GM08714 (cell line): Measurements from ENCODE around the gene DCDC2B.
A peak's percentile ranks its signal among the peaks of the same experiment; 100 is the strongest.
"Not testable (repeated sequence)": the region's sequence is repeated elsewhere in the genome, so short reads cannot be mapped to it uniquely, and the experiment has no call there.

Experiments used
- H3K4me3 ChIP-seq: fragments of 200-500 bp; sonication (Bioruptor generic); 2 replicates; pipeline ENCODE4 v1.5.1; 2014; ENCODE audit warnings: mild to moderate bottlenecking, low read length, inconsistent platforms
- ZNF274 ChIP-seq: IDR thresholded peaks from 2 replicates; pipeline ENCODE4 v1.6.1; 2012; ENCODE audit warnings: mild to moderate bottlenecking, low read depth, low read length

DCDC2B gene

GRCh38 chr1:32208891-32209328 is at the start of gene DCDC2B:
DCDC2B (plus strand) TSS chr1:32209089; CDS start chr1:32209094, 5 bp downstream.
- no peak within 1 kb of the TSS for H3K4me3 ChIP-seq
- no peak for TF ChIP-seq ZNF274

GRCh38 chr1:32159189-32159588 is 49.7 kb upstream of the DCDC2B start:
- H3K4me3 ChIP-seq: no peak overlapping the region
- no peak for TF ChIP-seq ZNF274

- TF ChIP-seq ZNF274: no peak
- no peak overlapping the region for H3K4me3 ChIP-seq
Measured at GRCh38 chr1:32163405-32163804, 45.5 kb upstream of the DCDC2B start.

- not testable (repeated sequence) for H3K4me3 ChIP-seq
Measured at GRCh38 chr1:32165633-32166032, 43.3 kb upstream of the DCDC2B start.

GRCh38 chr1:32170991-32171390 is 37.9 kb upstream of the DCDC2B start:
- TF ChIP-seq ZNF274: no peak
- no peak overlapping the region for H3K4me3 ChIP-seq

- TF ChIP-seq ZNF274: no peak
- no peak overlapping the region for H3K4me3 ChIP-seq
Measured at GRCh38 chr1:32172621-32173245, 36.2 kb upstream of the DCDC2B start.

- H3K4me3 ChIP-seq: peak overlapping the region; percentile 54; the same call in 1 of the 2 replicates
- TF ChIP-seq ZNF274: no peak
Measured at GRCh38 chr1:32178380-32179192, 30.3 kb upstream of the DCDC2B start.

GRCh38 chr1:32179193-32179442 is 29.8 kb upstream of the DCDC2B start:
- H3K4me3 ChIP-seq: peak overlapping the region; percentile 54; the same call in 1 of the 2 replicates
- TF ChIP-seq ZNF274: no peak

GRCh38 chr1:32179443-32180185 is 29.3 kb upstream of the DCDC2B start, which contains the start of gene TXLNA:
TXLNA (plus strand) TSS chr1:32179675; CDS start chr1:32180346, 671 bp downstream.
- no peak for TF ChIP-seq ZNF274
- H3K4me3 ChIP-seq: peak within 1 kb of the TSS; percentile 95

GRCh38 chr1:32180186-32181060 is 28.5 kb upstream of the DCDC2B start:
- H3K4me3 ChIP-seq: peak overlapping the region; percentile 95
- no peak for TF ChIP-seq ZNF274

GRCh38 chr1:32181065-32181464 is 27.8 kb upstream of the DCDC2B start:
- peak overlapping the region; percentile 95 for H3K4me3 ChIP-seq
- no peak for TF ChIP-seq ZNF274

- peak overlapping the region; percentile 95; the same call in 1 of the 2 replicates for H3K4me3 ChIP-seq
- TF ChIP-seq ZNF274: no peak
Measured at GRCh38 chr1:32181563-32181962, 27.3 kb upstream of the DCDC2B start.

- H3K4me3 ChIP-seq: peak overlapping the region; percentile 95; the same call in 1 of the 2 replicates
- TF ChIP-seq ZNF274: no peak
Measured at GRCh38 chr1:32182060-32182459, 26.8 kb upstream of the DCDC2B start.

GRCh38 chr1:32184650-32185049 is 24.2 kb upstream of the DCDC2B start:
- H3K4me3 ChIP-seq: no peak overlapping the region
- TF ChIP-seq ZNF274: no peak

GRCh38 chr1:32186077-32186476 is 22.8 kb upstream of the DCDC2B start:
- no peak overlapping the region for H3K4me3 ChIP-seq
- TF ChIP-seq ZNF274: no peak
